ENCODE results near the gene XCL1. TPM values are rescaled to one million over a fixed set of nuclear protein-coding genes. Genes with fewer than 3 reads are reported as not detected.

Gene XCL1
- total RNA-seq, 4 donors from 2014 or later, result 0.47 TPM; not detected in 3

DNA sequence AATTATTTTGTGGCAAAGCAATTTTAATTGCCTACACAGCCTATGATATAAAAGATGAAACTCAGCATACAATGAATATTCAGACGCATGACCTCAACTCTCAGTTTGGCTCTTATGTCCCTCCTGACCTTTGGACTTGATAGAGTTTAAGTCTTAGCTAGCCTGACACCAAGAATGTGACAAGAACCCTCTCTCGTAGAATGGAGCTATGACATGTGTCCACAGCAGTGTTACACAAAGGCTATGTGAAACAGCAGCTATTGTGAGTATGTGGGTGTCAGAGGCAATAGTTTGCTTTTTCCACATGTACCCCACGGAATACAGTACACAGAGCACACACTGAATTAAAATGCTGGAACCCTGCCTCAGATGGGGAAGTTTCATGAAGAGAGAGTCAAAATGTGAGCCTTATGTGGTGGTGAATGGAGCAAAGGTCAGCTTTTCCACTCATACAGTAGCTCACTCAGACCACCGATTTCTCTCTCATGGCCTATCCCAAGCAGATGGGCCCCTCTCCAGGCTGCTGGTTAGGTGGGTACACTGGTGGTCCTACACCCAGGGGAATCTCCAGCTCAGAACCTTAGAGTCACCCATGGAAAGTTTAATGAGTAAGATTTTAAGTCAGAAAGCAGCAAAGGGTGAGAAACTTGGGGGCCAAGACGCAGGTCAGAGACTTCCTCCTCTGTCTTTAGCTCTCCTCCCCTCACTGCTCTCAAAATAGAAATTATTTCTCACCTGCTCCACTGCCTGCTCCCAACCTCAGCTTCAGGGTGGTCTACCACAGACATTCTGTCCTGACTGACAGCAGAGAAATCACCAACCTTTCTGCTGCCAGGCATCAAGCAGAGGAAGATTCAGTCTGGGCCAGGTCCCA lies 22.5 kb upstream of the XCL1 start:
- TF ChIP-seq POLR2AphosphoS5 (IDR thresholded peaks at IDR 0.05) (no peak), EP300 (IDR thresholded peaks at IDR 0.05) (no peak), POLR2A (IDR thresholded peaks at IDR 0.05) (no peak)
- TF ChIP-seq, protein P1, sequence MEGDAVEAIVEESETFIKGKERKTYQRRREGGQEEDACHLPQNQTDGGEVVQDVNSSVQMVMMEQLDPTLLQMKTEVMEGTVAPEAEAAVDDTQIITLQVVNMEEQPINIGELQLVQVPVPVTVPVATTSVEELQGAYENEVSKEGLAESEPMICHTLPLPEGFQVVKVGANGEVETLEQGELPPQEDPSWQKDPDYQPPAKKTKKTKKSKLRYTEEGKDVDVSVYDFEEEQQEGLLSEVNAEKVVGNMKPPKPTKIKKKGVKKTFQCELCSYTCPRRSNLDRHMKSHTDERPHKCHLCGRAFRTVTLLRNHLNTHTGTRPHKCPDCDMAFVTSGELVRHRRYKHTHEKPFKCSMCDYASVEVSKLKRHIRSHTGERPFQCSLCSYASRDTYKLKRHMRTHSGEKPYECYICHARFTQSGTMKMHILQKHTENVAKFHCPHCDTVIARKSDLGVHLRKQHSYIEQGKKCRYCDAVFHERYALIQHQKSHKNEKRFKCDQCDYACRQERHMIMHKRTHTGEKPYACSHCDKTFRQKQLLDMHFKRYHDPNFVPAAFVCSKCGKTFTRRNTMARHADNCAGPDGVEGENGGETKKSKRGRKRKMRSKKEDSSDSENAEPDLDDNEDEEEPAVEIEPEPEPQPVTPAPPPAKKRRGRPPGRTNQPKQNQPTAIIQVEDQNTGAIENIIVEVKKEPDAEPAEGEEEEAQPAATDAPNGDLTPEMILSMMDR (IDR thresholded peaks at IDR 0.05), result no peak

DNA sequence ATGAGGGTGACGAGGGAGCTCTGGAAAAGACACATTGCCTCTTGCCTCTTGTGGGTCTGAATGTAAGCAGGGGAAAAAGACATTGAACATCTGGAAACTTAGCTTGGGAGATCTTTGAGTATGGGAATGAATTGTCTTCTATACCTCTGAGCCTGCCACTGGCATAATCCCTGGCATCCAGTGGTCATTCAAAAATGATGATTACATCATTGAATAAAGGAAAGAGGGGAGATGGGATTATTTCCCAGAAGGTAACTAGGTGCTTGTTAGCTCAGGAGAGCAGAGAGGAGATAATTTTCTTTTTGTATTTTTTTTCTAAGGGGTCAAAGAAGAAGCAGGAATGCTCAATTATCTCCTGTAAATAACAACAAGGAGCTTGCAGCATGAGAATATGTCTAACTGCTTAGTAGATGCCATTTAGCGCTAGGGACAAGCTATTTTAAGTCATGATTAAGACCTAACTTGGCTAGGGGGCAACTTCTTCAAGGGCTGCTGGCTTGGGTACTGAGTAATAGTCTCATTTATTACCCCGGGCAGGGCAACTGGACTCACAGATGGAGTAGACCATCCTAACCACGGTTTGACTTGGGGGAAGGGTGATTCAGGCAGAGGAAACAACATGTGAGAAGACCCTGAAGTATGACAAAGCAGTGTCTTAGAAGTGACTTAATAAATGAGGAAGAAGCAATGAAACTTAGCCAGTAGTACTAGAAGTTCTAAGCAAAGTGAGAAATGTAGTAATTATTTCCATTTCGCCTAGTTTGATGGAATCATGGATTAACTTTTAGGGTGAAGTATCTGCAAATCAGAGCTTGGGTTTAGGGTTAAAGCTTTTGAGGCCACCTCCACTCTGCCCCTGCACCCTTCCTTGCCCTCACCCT lies 21.6 kb upstream of the XCL1 start:
- Histone ChIP-seq H3K27ac (no peak overlapping the region), H3K9me3 (no peaks in the 10 kb centered on the region), H3K4me3 (no peak overlapping the region), H3K4me1 (peaks cover 0 to 4% (median 0%) of the 10 kb centered on the region in 3 donors), H3K36me3 (no peaks in the 10 kb centered on the region), H3K27me3 (no peaks in the 10 kb centered on the region)
- TF ChIP-seq EP300 (IDR thresholded peaks at IDR 0.05) (no peak), POLR2AphosphoS5 (IDR thresholded peaks at IDR 0.05) (no peak), POLR2A (IDR thresholded peaks at IDR 0.05) (no peak)
- TF ChIP-seq, protein P1 (IDR thresholded peaks at IDR 0.05), result no peak
- WGBS, 2 donors (ENCODE audit: low coverage in 1 of 2), result 86 to 93% methylated on average over 3 to 4 of the region's 5 CpGs
- no peak for ATAC-seq

More for the DNA sequence above, 22.5 kb upstream of the XCL1 start:
- 86 to 100% methylated on average over 3 to 4 of the region's 5 CpGs for WGBS, 2 donors (ENCODE audit: low coverage in 1 of 2)
- Histone ChIP-seq H3K36me3 (no peaks in the 10 kb centered on the region), H3K4me1 (peaks cover 0 to 4% (median 0%) of the 10 kb centered on the region in 3 donors), H3K27ac (no peak overlapping the region), H3K9me3 (no peaks in the 10 kb centered on the region), H3K27me3 (no peaks in the 10 kb centered on the region), H3K4me3 (no peak overlapping the region)
- ATAC-seq, result no peak

DNA sequence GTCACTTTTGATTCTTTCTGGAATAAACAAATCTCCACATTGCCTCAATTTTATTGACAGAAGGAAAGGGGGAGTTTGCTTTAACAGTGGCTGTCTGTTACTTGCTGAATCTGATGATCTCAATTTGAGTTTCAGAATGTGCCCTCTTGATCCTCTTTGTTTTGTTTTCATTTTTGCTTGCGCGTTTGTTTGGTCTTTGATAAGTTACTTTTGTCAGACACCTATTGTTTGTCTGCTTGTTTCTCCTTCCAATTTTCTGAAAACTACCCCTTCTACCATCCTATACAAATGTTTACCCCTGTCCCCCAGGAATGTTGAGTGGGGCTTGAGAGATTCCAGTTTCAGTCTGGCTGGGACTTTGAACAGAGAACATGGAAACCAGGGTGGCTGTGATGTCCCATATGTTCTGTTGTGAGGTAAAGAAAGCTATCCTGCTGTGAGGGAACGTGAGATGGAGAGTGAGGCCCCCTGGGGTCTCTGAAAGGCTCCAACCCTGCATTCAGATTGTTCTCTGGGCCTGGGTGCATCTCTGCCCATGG lies 20.8 kb upstream of the XCL1 start:
- no peak overlapping the region for H3K4me3 ChIP-seq
- WGBS, 2 donors (ENCODE audit: low coverage in 1 of 2), result 73 to 86% methylated on average over 2 to 3 of the region's 3 CpGs
- no peak for TF ChIP-seq POLR2AphosphoS5 (IDR thresholded peaks at IDR 0.05)
- TF ChIP-seq EP300 (IDR thresholded peaks at IDR 0.05), result no peak
- TF ChIP-seq, protein P1 (IDR thresholded peaks at IDR 0.05), result no peak
- TF ChIP-seq POLR2A (IDR thresholded peaks at IDR 0.05), result no peak
- peaks cover 0 to 4% (median 0%) of the 10 kb centered on the region in 3 donors for H3K4me1 ChIP-seq
- H3K27me3 ChIP-seq, result no peaks in the 10 kb centered on the region
- H3K27ac ChIP-seq, result no peak overlapping the region
- no peaks in the 10 kb centered on the region for H3K36me3 ChIP-seq
- ATAC-seq, result no peak
- no peaks in the 10 kb centered on the region for H3K9me3 ChIP-seq

DNA sequence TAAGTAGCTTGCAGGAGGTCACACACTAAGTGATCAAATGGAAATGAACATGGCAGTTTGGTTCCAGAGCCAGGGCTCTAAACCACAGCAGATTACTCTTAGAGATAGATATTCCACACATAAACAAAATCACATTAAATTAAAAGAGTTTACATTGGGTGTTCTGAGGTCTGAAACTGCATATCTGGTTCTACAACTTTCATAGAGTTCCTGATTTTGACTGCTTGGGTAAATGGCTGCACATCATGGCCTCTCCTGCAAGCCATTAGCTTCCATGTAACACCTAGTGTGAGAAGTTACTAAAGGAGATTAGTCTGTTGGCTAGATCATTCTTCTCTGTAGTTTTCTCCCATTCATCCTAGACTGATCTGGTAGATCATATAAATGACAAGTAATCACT lies 19.8 kb upstream of the XCL1 start:
- H3K4me3 ChIP-seq, result no peak overlapping the region
- no peak overlapping the region for H3K27ac ChIP-seq
- H3K27me3 ChIP-seq, result no peaks in the 10 kb centered on the region
- no peaks in the 10 kb centered on the region for H3K36me3 ChIP-seq
- H3K9me3 ChIP-seq, result no peaks in the 10 kb centered on the region
- no peak for ATAC-seq
- H3K4me1 ChIP-seq, result peaks cover 0 to 4% (median 0%) of the 10 kb centered on the region in 3 donors
- TF ChIP-seq EP300 (IDR thresholded peaks at IDR 0.05), result no peak
- TF ChIP-seq POLR2A (IDR thresholded peaks at IDR 0.05), result no peak
- TF ChIP-seq, protein P1 (IDR thresholded peaks at IDR 0.05), result no peak
- TF ChIP-seq POLR2AphosphoS5 (IDR thresholded peaks at IDR 0.05), result no peak

Measured in gastroesophageal sphincter (tissue), 4 donors.